ENCODE measurements around the gene DPPA4. TPM values are rescaled to one million over a fixed set of nuclear protein-coding genes. Genes with fewer than 3 reads are reported as not detected.

The DPPA4 gene
- total and polyA plus RNA-seq, 2 donors (not counting 1 experiment from before 2014, with no cell fraction given) = 2.8 to 3.3 TPM

GRCh38 chr3:109384164-109384563 is 46.8 kb upstream of the DPPA4 start:
- Mint-ChIP-seq H3K9me3 (ENCODE audit: insufficient read depth) (no peaks in the 10 kb centered on the region), H3K4me3 (no peak overlapping the region), H3K27me3 (no peaks in the 10 kb centered on the region), H3K4me1 (no peaks in the 10 kb centered on the region), H3K27ac (no peak overlapping the region)
- no peak for TF ChIP-seq CTCF (IDR thresholded peaks at IDR 0.05)
- no peak for TF ChIP-seq EZH2 (IDR thresholded peaks at IDR 0.05; ENCODE audit: borderline replicate concordance, insufficient read depth, low read depth, low read length, poor library complexity, severe bottlenecking)
- H4K20me1 ChIP-seq (ENCODE audit: control insufficient read depth, insufficient read depth, low read length, poor library complexity, severe bottlenecking) = no peaks in the 10 kb centered on the region
- no peaks in the 10 kb centered on the region for H3K27me3 ChIP-seq (replicated peaks in 1 of 4; ENCODE audit: control extremely low read depth in 1 of 4, control insufficient read depth in 3 of 4, insufficient read depth in 4 of 4, low read length in 3 of 4)
- ChIA-PET CTCF (no interaction called here), POLR2A (no interaction called here)
- H3K4me1 ChIP-seq (ENCODE audit: control insufficient read depth in 2 of 2, insufficient read depth in 2 of 2, low read length in 2 of 2) = no peaks in the 10 kb centered on the region
- H3K36me3 ChIP-seq (replicated peaks in 1 of 2; ENCODE audit: control extremely low read depth in 1 of 2, control insufficient read depth in 1 of 2, extremely low read depth in 1 of 2, insufficient read depth in 2 of 2, low read length in 1 of 2) = no peaks in the 10 kb centered on the region
- no peak overlapping the region for H2AFZ ChIP-seq (ENCODE audit: insufficient read depth, low read depth, low read length, poor library complexity, severe bottlenecking)
- no peak for DNase-seq
- WGBS (ENCODE audit: insufficient coverage) = no CpG with 5 or more reads among the region's 1 CpG
- intact Hi-C loops (cut with micrococcal nuclease) = no loop called here
- ATAC-seq (ENCODE audit: low read depth) = no peak
- no peaks in the 10 kb centered on the region for H3K79me2 ChIP-seq (ENCODE audit: control insufficient read depth, insufficient read depth, low read length)
- H3K27ac ChIP-seq (ENCODE audit: low read length in 2 of 2) = no peak overlapping the region
- no peaks in the 10 kb centered on the region for H3K9me3 ChIP-seq (ENCODE audit: control extremely low read depth in 1 of 3, control insufficient read depth in 2 of 3, insufficient read depth in 1 of 3, low read length in 2 of 3)
- H3K4me3 ChIP-seq (ENCODE audit: control extremely low read depth in 1 of 5, extremely low read depth in 1 of 5, insufficient read depth in 1 of 5, low read depth in 2 of 5, low read length in 4 of 5) = no peak overlapping the region
- H3K4me2 ChIP-seq (replicated peaks; ENCODE audit: low read depth, low read length, poor library complexity, severe bottlenecking) = no peak overlapping the region
- no peak overlapping the region for H3K9ac ChIP-seq (ENCODE audit: low read length)

GRCh38 chr3:109382588-109382987 is 45.2 kb upstream of the DPPA4 start:
- no peak overlapping the region for H3K9ac ChIP-seq (ENCODE audit: low read length)
- CTCF ChIA-PET = interaction anchor here (0.9 kb wide), 1 partner anchor 12 kb away, joined by 5 read pairs; no protein-coding TSS in a partner anchor
- H3K4me1 ChIP-seq (ENCODE audit: control insufficient read depth in 2 of 2, insufficient read depth in 2 of 2, low read length in 2 of 2) = no peaks in the 10 kb centered on the region
- no peaks in the 10 kb centered on the region for H4K20me1 ChIP-seq (ENCODE audit: control insufficient read depth, insufficient read depth, low read length, poor library complexity, severe bottlenecking)
- Mint-ChIP-seq H3K27me3 (no peaks in the 10 kb centered on the region), H3K4me3 (no peak overlapping the region), H3K27ac (no peak overlapping the region), H3K9me3 (ENCODE audit: insufficient read depth) (no peaks in the 10 kb centered on the region), H3K4me1 (no peaks in the 10 kb centered on the region)
- no peaks in the 10 kb centered on the region for H3K27me3 ChIP-seq (replicated peaks in 1 of 4; ENCODE audit: control extremely low read depth in 1 of 4, control insufficient read depth in 3 of 4, insufficient read depth in 4 of 4, low read length in 3 of 4)
- no peak for DNase-seq
- POLR2A ChIA-PET = no interaction called here
- no peaks in the 10 kb centered on the region for H3K79me2 ChIP-seq (ENCODE audit: control insufficient read depth, insufficient read depth, low read length)
- intact Hi-C loops (cut with micrococcal nuclease) = no loop called here
- H3K4me3 ChIP-seq (ENCODE audit: control extremely low read depth in 1 of 5, extremely low read depth in 1 of 5, insufficient read depth in 1 of 5, low read depth in 2 of 5, low read length in 4 of 5) = no peak overlapping the region
- 50% methylated on average over 5 of the region's 7 CpGs for WGBS (ENCODE audit: insufficient coverage)
- no peak for TF ChIP-seq EZH2 (IDR thresholded peaks at IDR 0.05; ENCODE audit: borderline replicate concordance, insufficient read depth, low read depth, low read length, poor library complexity, severe bottlenecking)
- no peak for TF ChIP-seq CTCF (IDR thresholded peaks at IDR 0.05)
- H3K36me3 ChIP-seq (replicated peaks in 1 of 2; ENCODE audit: control extremely low read depth in 1 of 2, control insufficient read depth in 1 of 2, extremely low read depth in 1 of 2, insufficient read depth in 2 of 2, low read length in 1 of 2) = no peaks in the 10 kb centered on the region
- H3K27ac ChIP-seq (ENCODE audit: low read length in 2 of 2) = no peak overlapping the region
- no peak overlapping the region for H3K4me2 ChIP-seq (replicated peaks; ENCODE audit: low read depth, low read length, poor library complexity, severe bottlenecking)
- no peak overlapping the region for H2AFZ ChIP-seq (ENCODE audit: insufficient read depth, low read depth, low read length, poor library complexity, severe bottlenecking)
- no peak for ATAC-seq (ENCODE audit: low read depth)
- H3K9me3 ChIP-seq (ENCODE audit: control extremely low read depth in 1 of 3, control insufficient read depth in 2 of 3, insufficient read depth in 1 of 3, low read length in 2 of 3) = no peaks in the 10 kb centered on the region

All from B cell (primary cell).